HG03558 (cell line): ENCODE measurements around the gene ZNF143.
"Not testable (repeated sequence)": the region's sequence is repeated elsewhere in the genome, so short reads cannot be mapped to it uniquely, and the experiment has no call there.

Source experiments
- ATAC-seq: cut with Tn5 transposase; IDR thresholded peaks from one replicate; pipeline ENCODE4 v1.9.1; 2021; ENCODE audit warnings: moderate number of reproducible peaks; ENCODE audit not compliant: unreplicated experiment; ENCODE audit errors: extremely low read depth

The ZNF143 gene

GRCh38 chr11:9460322-9461062 lies at the start of gene ZNF143:
Gene ZNF143, plus strand, starts transcription at chr11:9461012. Its CDS starts 10,297 bp downstream, at chr11:9471309.
- ATAC-seq: peak; percentile 71

- no peak for ATAC-seq
Observed at GRCh38 chr11:9428706-9429105, 32.1 kb upstream of the ZNF143 start.

GRCh38 chr11:9438611-9439010 lies 22.2 kb upstream of the ZNF143 start:
- ATAC-seq: no peak

- ATAC-seq: no peak
Observed at GRCh38 chr11:9446230-9446629, 14.6 kb upstream of the ZNF143 start.

- no peak for ATAC-seq
Observed at GRCh38 chr11:9448576-9449352, 12.0 kb upstream of the ZNF143 start.

GRCh38 chr11:9452023-9452422 lies 8.8 kb upstream of the ZNF143 start:
- ATAC-seq: not testable (repeated sequence)

- no peak for ATAC-seq
Observed at GRCh38 chr11:9455722-9456121, 5.1 kb upstream of the ZNF143 start.

GRCh38 chr11:9459667-9460321 lies 1.0 kb upstream of the ZNF143 start:
- ATAC-seq: no peak

- ATAC-seq: peak; percentile 36
Observed at GRCh38 chr11:9461063-9461759, 399 bp downstream of the ZNF143 start.

GRCh38 chr11:9461760-9462134 lies 935 bp downstream of the ZNF143 start:
- no peak for ATAC-seq

- no peak for ATAC-seq
Observed at GRCh38 chr11:9462172-9462799, 1.5 kb downstream of the ZNF143 start.

GRCh38 chr11:9462806-9463537 lies 2.2 kb downstream of the ZNF143 start:
- no peak for ATAC-seq

- ATAC-seq: no peak
Observed at GRCh38 chr11:9470765-9471164, 10.0 kb downstream of the ZNF143 start.

GRCh38 chr11:9473408-9473807 lies 12.6 kb downstream of the ZNF143 start:
- no peak for ATAC-seq

GRCh38 chr11:9479899-9480298 lies 19.1 kb downstream of the ZNF143 start:
- no peak for ATAC-seq

- ATAC-seq: no peak
Observed at GRCh38 chr11:9489080-9489765, 28.4 kb downstream of the ZNF143 start.

GRCh38 chr11:9490376-9490775 lies 29.6 kb downstream of the ZNF143 start:
- no peak for ATAC-seq

- no peak for ATAC-seq
Observed at GRCh38 chr11:9493492-9493891, 32.7 kb downstream of the ZNF143 start.

- no peak for ATAC-seq
Observed at GRCh38 chr11:9494316-9494715, 33.5 kb downstream of the ZNF143 start.
